Measurements from ENCODE around the gene ETV5.

The ETV5 gene

GRCh38 chr3:186108941-186109865 lies at the start of gene ETV5:
TSS of gene ETV5 (minus strand) at chr3:186109089. CDS start at chr3:186105868, 3,221 bp downstream.
- peak; percentile 94 for DNase-seq

- no peak for DNase-seq
Measured at GRCh38 chr3:186154641-186155040, 45.8 kb upstream of the ETV5 start.

- peak; percentile 11 for DNase-seq
Measured at GRCh38 chr3:186152889-186153292, 44.0 kb upstream of the ETV5 start.

- no peak for DNase-seq
Measured at GRCh38 chr3:186152361-186152798, 43.5 kb upstream of the ETV5 start.

GRCh38 chr3:186151077-186151971 lies 42.4 kb upstream of the ETV5 start:
- DNase-seq: no peak

GRCh38 chr3:186150041-186150830 lies 41.3 kb upstream of the ETV5 start:
- DNase-seq: no peak

- no peak for DNase-seq
Measured at GRCh38 chr3:186149319-186149960, 40.6 kb upstream of the ETV5 start.

GRCh38 chr3:186144257-186144656 lies 35.4 kb upstream of the ETV5 start:
- DNase-seq: no peak

GRCh38 chr3:186143250-186143649 lies 34.4 kb upstream of the ETV5 start:
- DNase-seq: no peak

GRCh38 chr3:186142393-186142932 lies 33.6 kb upstream of the ETV5 start:
- no peak for DNase-seq

GRCh38 chr3:186141790-186142189 lies 32.9 kb upstream of the ETV5 start:
- no peak for DNase-seq

- DNase-seq: no peak
Measured at GRCh38 chr3:186138272-186138981, 29.5 kb upstream of the ETV5 start.

- no peak for DNase-seq
Measured at GRCh38 chr3:186137051-186137685, 28.3 kb upstream of the ETV5 start.

GRCh38 chr3:186133980-186134379 lies 25.1 kb upstream of the ETV5 start:
- no peak for DNase-seq

GRCh38 chr3:186132487-186132886 lies 23.6 kb upstream of the ETV5 start:
- DNase-seq: no peak

- no peak for DNase-seq
Measured at GRCh38 chr3:186129206-186129605, 20.3 kb upstream of the ETV5 start.

- no peak for DNase-seq
Measured at GRCh38 chr3:186128158-186128557, 19.3 kb upstream of the ETV5 start.

- DNase-seq: no peak
Measured at GRCh38 chr3:186127463-186127862, 18.6 kb upstream of the ETV5 start.

- DNase-seq: no peak
Measured at GRCh38 chr3:186125118-186125517, 16.2 kb upstream of the ETV5 start.

GRCh38 chr3:186124592-186124991 lies 15.7 kb upstream of the ETV5 start:
- no peak for DNase-seq

- no peak for DNase-seq
Measured at GRCh38 chr3:186123012-186123411, 14.1 kb upstream of the ETV5 start.
